Colonic mucosa (tissue), 4 donors: Measurements from ENCODE around the gene FOXA1. TPM values are rescaled to one million over a fixed set of nuclear protein-coding genes. Genes with fewer than 3 reads are reported as not detected.

Experiments
- DNase-seq: peaks from one replicate; pipeline ENCODE4 v3.0.0-alpha.2; 2020
- H3K27ac ChIP-seq: fragments of 200-600 bp; one replicate; pipeline ENCODE4 v1.8.0; 2021
- H3K27me3 ChIP-seq: fragments of 200-600 bp; one replicate; pipeline ENCODE4 v1.8.0; 2021
- H3K36me3 ChIP-seq: fragments of 200-600 bp; one replicate; pipeline ENCODE4 v1.8.0; 2021
- H3K4me1 ChIP-seq: fragments of 200-600 bp; one replicate; pipeline ENCODE4 v1.8.0; 2021; ENCODE audit warnings: mild to moderate bottlenecking
- H3K4me3 ChIP-seq: fragments of 200-600 bp; one replicate; pipeline ENCODE4 v1.8.0; 2021
- H3K9ac ChIP-seq, 2 donors: one replicate each; pipeline ENCODE4 v1.7.0; 2013; ENCODE audit warnings: control low read depth in 2 of 2, low read depth in 2 of 2, low read length in 2 of 2
- H3K9me3 ChIP-seq: fragments of 200-600 bp; one replicate; pipeline ENCODE4 v1.8.0; 2021
- intact Hi-C: fragments of 100-400 bp; cut with DNase I; formaldehyde crosslinking; loops from one replicate; pipeline ENCODE4 v1.14.1; 2022
- total RNA-seq, 2 donors: library from RNA; stranded (reverse); fragmentation: NEBNext Ultra II Directional in 1 of 2; extraction: Animal tissue kit (Norgen Biotek cat#: 25700) in 1 of 2; gene quantifications; one replicate each; pipeline ENCODE4 v1.2.1, GENCODE V29; 2021
- TF ChIP-seq, protein P1 (sequence below): fragments of 200-600 bp; IDR thresholded peaks from one replicate; pipeline ENCODE4 v1.8.0; 2022; ENCODE audit warnings: antibody characterized with exemption, mild to moderate bottlenecking
- donor health status: healthy.
- donor health status: DM: no; HTN: no; CAD: no.
- donor health status: DM: no; HTN: no; CAD: no.

The FOXA1 gene
- total RNA-seq, 2 donors from 2014 or later: 70.5 to 87.7 TPM

DNA sequence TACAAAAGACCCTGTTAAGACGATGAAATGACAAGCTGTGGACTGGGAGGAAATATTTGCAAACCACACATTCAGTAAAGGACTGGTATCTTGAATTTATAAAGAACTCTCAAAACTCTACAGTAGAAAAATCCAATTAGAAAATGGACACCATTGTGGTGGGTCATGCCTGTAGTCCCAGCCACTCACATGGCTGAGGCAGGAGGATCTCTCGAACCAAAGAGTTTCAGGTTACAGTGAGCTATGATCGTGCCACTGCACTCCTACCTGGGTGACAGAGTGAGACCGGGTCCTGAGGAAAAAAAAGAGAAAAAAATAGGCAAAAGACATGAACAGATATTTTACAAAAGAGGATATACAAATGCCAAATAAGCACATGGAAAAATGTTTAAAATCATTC lies 42.3 kb upstream of the FOXA1 start:
- no peak overlapping the region for H3K9ac ChIP-seq
- no peaks in the 10 kb centered on the region for H3K27me3 ChIP-seq
- no peak overlapping the region for H3K27ac ChIP-seq
- TF ChIP-seq, protein P1, sequence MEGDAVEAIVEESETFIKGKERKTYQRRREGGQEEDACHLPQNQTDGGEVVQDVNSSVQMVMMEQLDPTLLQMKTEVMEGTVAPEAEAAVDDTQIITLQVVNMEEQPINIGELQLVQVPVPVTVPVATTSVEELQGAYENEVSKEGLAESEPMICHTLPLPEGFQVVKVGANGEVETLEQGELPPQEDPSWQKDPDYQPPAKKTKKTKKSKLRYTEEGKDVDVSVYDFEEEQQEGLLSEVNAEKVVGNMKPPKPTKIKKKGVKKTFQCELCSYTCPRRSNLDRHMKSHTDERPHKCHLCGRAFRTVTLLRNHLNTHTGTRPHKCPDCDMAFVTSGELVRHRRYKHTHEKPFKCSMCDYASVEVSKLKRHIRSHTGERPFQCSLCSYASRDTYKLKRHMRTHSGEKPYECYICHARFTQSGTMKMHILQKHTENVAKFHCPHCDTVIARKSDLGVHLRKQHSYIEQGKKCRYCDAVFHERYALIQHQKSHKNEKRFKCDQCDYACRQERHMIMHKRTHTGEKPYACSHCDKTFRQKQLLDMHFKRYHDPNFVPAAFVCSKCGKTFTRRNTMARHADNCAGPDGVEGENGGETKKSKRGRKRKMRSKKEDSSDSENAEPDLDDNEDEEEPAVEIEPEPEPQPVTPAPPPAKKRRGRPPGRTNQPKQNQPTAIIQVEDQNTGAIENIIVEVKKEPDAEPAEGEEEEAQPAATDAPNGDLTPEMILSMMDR: no peak
- no peaks in the 10 kb centered on the region for H3K9me3 ChIP-seq
- intact Hi-C loops: no loop called here
- no peaks in the 10 kb centered on the region for H3K4me1 ChIP-seq
- no peak for DNase-seq
- no peak overlapping the region for H3K4me3 ChIP-seq
- H3K36me3 ChIP-seq: no peaks in the 10 kb centered on the region

DNA sequence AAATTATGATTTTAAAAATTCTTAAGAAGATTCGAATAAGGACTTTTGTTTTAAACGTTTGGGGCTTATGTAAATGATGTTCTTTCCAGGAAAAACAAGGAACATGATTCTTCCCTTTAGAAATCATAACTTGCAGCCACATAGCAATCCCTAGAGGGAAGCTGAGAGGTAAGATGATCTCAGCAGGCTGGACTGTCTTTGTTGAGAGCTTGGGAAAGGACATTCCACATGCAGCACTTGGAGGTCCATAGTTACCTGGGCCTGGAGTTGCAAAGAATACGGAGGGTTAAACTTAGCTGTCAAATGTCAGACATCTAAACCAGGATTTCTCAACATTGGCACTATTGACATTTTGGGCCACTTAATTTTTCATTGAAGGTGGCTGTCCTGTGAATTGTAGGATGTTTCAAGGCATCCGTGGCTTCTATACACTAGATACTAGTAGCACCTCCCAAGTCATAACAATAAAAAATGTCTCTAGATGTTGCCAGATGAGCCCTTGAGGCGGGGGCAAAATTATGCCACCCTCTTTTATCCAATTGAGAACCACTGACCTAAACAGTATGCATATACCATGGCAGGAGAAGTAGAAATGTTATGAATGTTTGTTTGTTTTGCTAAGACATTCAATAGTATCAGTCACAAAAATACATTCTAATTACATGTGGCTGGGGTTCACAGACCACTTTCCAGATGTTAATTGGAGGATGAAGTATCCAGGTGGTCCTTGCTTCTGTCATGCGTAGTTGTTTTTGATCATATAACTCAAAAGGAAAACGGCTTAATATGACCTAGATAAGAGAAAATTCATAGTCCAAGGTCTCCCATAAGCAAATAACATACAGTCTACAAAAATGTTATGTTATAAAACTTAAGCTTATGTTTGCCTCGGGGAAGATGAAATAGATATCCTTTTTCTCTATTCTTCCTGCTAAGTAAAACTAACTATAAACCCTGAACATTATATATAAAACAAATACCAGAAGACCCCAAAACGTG lies 30.8 kb upstream of the FOXA1 start:
- H3K4me3 ChIP-seq: no peak overlapping the region
- no peaks in the 10 kb centered on the region for H3K27me3 ChIP-seq
- H3K9me3 ChIP-seq: no peaks in the 10 kb centered on the region
- no peaks in the 10 kb centered on the region for H3K4me1 ChIP-seq
- intact Hi-C loops: no loop called here
- H3K27ac ChIP-seq: no peak overlapping the region
- TF ChIP-seq, protein P1: no peak
- no peak for DNase-seq
- H3K36me3 ChIP-seq: no peaks in the 10 kb centered on the region
- H3K9ac ChIP-seq: no peak overlapping the region

DNA sequence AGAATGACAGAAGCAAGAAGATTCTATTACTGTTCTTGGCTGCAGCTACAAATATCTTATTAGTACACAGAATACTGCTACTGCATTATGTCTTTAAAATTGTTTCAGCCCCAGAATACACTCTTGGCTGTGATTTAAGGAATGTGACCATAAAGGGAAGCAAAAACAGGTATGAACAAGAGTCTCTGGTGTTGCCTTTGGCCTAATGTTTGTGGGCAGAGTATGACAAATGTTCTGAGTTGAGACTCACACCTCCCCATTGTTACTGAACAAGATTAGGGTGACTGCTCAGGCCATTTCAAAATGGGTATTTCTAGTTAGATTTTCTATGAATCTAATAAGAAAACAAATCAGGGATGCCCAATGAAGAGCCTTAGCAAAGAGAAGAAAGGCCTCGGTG lies 28.9 kb upstream of the FOXA1 start:
- no peaks in the 10 kb centered on the region for H3K9me3 ChIP-seq
- TF ChIP-seq, protein P1: no peak
- intact Hi-C loops: no loop called here
- no peak overlapping the region for H3K27ac ChIP-seq
- no peaks in the 10 kb centered on the region for H3K36me3 ChIP-seq
- no peak overlapping the region for H3K9ac ChIP-seq
- no peaks in the 10 kb centered on the region for H3K27me3 ChIP-seq
- DNase-seq: no peak
- no peak overlapping the region for H3K4me3 ChIP-seq
- H3K4me1 ChIP-seq: no peaks in the 10 kb centered on the region

DNA sequence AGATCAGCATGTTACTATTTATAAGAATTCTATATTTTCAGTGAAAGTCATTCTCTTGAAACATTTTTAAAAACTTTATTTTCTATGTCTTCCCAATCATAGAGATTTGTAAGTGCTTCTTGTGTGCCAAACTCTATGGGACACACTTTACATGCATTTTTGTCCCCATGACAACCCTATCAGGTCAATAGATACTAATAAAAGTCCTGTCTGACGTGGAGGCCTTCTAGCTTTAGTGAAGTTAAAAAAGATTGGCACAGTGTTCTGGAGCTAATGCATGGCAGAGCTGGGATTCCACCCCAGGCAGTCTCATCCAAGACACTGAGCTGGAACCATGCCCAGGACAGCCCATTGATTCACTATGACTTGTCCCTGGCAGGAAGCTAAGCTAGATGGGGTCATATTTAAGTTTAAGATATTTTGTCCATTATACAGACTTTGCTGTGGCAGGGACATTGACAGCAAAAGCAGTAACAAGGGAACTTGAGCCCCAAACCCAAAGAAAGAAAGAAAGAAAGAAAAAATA lies 28.4 kb upstream of the FOXA1 start:
- intact Hi-C loops: no loop called here
- Histone ChIP-seq H3K27ac (no peak overlapping the region), H3K36me3 (no peaks in the 10 kb centered on the region), H3K9ac (no peak overlapping the region), H3K4me3 (no peak overlapping the region), H3K27me3 (no peaks in the 10 kb centered on the region), H3K9me3 (no peaks in the 10 kb centered on the region), H3K4me1 (no peaks in the 10 kb centered on the region)
- TF ChIP-seq, protein P1: no peak
- DNase-seq: no peak

DNA sequence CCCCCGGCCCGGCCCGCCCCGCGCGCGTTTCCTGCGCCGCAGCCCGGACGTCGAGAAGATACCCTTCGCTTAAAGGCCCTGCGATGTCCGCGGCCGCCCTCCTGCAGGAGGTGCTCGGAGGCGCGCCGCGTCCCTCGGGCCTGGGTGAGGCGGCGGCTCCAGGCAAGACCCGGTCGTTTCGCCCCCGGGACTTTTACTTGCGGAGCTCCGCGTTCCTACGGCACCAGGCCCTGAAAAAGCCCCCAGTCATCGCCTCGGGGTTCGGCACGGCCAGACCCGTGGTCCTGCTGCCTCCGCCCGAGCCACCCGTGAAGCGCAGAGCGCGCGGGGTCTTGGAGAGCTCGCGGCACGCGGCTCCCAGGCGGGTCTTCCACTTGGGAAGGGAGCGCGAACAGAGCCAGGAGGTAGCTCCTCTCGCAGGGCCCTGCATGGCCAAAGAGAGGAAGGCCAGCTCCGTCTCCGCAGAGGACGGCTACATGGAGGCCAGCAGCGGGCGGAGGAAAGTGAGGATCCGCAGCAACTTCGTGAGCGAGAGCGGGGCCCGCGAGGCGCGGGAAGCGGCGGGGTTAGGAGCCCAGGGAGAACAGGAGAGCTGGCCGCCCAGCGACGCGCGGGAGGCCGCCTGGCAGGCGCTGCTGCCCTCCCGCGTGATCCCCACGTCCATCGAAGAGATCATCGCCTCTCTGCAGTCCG lies 27.3 kb upstream of the FOXA1 start:
- Histone ChIP-seq H3K9ac (no peak overlapping the region), H3K36me3 (no peaks in the 10 kb centered on the region), H3K4me3 (no peak overlapping the region), H3K27me3 (no peaks in the 10 kb centered on the region), H3K27ac (no peak overlapping the region), H3K9me3 (no peaks in the 10 kb centered on the region), H3K4me1 (no peaks in the 10 kb centered on the region)
- intact Hi-C loops: no loop called here
- DNase-seq: no peak
- TF ChIP-seq, protein P1: no peak
